ACHN (cell line): ENCODE measurements around the gene GGT6.
A peak's percentile ranks its signal among the peaks of the same experiment; 100 is the strongest.

ENCODE experiments used
- DNase-seq: peaks from one replicate; pipeline ENCODE4 v3.0.0-alpha.2; 2015
- in situ Hi-C: cut with HindIII; loops from 2 replicates; pipeline ENCODE4 v1.10.0; 2017; ENCODE audit warnings: low sequenced_read_pairs, low pct_ligation_motif_present, low pct_unique_long_range_greater_than_20kb

The GGT6 gene

DNA sequence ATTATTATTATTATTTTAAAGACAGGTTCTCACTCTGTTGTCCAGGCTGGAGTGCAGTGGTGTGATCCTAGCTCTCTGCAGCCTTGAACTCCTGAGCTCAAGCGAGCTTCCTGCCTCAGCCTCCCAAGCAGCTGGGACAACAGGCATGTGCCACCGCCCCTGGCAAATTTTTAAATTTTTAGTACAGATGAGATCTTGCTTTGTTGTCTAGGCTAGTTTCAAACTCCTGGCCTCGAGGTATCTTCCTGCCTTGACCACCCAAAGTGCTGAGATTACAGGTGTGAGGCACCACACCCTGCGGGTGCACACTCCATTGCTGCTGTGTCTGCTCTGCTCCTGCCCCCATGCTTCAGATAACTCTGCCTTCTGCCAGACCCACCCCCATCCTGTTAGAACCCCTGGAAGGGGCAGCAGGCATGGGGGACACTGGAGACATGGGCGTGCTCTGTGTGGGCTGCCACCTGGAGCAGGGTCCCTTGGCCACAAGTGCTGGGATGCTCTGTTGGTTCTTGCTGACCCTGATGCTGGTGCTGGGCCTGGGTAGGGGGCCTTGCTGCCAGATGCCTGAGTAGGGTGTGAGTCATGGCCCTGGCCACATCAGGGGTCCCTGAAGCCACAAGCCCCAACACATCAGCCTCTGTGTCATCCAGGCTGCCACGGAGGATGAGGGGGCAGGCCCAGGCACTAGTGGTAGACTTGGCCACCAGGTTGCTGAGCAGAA is 2.6 kb downstream of the GGT6 start:
- in situ Hi-C loops = no loop called here

DNA sequence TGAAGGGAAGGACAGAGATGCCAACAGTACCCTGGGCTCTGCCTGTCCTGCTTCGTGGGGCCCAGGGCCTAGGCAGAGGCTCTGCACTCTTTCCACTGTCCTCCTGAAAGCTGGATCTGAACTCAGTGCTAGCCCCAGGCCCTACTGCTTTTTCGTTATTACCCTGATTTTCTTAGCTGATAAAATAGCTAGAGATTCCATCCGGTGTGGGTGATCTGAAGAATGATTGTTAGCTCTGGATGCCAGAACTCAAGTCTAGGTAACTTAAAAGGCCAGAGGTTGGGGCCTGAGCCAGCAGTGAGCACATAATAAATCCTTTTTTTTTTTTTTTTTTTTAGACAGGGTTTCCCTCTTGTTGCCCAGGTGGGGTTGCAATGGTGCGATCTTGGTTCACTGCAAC is 3.4 kb downstream of the GGT6 start:
- DNase-seq = no peak
- in situ Hi-C loops = no loop called here

More for the DNA sequence above, 2.6 kb downstream of the GGT6 start:
- no peak for DNase-seq

- in situ Hi-C loops = no loop called here
- DNase-seq = no peak
These were observed 4.3 kb downstream of the GGT6 start for GRCh38 chr17:4555873-4556759.

DNA sequence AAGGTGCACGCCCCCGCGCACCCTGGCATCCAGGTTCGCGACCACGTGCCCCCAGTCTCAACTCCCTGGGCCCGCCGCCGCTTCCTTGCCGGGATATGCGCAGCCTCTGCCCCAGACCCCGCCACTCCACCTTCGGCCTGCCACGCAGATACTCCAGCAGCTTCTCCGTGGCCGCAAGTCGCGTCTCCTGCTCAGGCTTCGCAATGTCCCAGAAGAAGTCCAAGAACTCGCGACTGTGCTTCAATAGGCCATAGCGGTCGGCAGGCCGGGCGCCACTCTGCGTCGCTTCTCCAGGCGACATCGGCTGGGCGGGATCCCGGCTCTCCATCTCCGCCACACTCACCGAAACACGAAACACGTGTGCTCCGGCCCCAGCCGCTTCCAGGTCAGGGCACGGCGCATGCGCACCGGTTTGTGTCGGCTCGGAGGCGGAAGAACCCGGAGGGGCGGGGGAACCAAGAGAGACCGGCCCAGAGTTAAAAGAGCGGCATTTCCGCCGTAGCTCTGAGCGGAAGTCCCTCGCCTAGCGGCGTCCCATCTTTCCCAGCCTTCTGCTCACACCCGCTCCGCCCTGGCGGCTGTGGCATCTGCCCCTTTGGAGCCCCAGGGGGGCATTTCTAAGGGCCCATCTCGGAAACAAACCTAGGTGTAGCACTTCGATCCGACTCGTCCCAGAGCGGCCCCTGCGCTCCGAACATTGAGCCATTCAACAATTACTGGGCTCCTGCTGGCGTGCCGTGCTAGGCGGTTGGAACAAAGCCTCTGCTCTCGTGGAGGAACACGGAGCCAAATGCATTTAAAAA is 5.2 kb downstream of the GGT6 start, which contains the start of gene MYBBP1A:
Gene MYBBP1A, minus strand, starts transcription at position 388 of the 803 bp plus-strand sequence. Its CDS starts 60 bp downstream, at position 328.
- in situ Hi-C loops = no loop called here

GRCh38 chr17:4554441-4554996 is 5.9 kb downstream of the GGT6 start:
- no peak for DNase-seq
- in situ Hi-C loops = no loop called here

More for the DNA sequence above, 5.2 kb downstream of the GGT6 start, which contains the start of gene MYBBP1A:
- DNase-seq = peak; percentile 98

- in situ Hi-C loops = no loop called here
- DNase-seq = no peak
These were observed 6.7 kb downstream of the GGT6 start for GRCh38 chr17:4553669-4554068.

DNA sequence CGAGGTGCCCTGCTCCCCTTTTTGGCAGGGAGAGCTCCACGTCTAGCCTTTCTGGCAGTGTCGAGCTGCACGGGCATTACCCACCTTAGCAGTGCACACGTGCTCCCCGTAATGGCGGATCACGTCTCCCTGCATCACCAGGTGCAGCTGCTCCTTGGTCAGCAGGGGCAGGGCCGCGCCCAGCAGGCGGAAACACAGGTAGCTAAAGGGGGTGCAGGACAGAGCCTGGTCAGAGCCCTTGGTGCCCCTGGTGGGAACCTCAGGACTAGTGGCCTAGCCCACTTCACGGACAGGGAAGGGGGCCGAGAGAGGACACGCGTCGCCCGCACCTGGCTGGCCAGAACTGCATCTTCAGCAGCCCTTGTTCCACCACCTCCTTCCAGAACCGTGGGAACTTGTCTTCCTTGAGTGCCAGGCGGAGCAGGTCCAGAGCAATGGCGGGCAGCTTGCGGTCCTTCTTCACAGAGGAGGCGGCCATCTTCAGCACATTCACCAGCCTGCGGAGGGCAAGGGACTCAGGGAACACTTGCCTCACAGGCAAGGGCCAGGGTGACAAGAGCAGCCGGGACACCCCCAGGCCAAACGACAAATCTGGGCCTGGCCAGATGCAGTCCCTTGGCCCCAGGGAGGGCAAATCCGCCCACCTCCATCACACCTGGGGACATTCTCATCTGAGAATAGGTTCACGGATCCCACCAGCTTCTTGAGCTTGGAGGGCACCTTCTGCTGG is 8.4 kb downstream of the GGT6 start:
- DNase-seq = no peak
- in situ Hi-C loops = no loop called here

DNA sequence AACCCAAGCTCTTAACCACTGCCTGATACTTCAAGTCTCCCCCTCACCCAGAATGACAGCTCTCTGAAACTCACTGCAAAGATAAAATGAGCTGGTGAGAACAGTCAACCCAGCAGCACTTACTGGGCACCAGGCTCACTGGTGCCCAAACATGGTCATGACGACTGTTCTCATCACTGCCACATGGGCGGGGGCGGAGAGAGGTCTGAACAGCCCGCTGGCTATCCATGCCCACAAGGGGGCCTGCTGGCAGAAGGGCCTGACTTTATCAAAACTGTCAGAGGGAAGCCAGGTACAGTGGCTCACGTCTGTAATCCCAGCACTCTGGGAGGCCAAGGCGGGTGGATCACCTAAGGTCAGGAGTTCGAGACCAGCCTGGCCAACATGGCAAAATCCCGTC is 9.2 kb downstream of the GGT6 start:
- in situ Hi-C loops = no loop called here
- peak; percentile 51 for DNase-seq

DNA sequence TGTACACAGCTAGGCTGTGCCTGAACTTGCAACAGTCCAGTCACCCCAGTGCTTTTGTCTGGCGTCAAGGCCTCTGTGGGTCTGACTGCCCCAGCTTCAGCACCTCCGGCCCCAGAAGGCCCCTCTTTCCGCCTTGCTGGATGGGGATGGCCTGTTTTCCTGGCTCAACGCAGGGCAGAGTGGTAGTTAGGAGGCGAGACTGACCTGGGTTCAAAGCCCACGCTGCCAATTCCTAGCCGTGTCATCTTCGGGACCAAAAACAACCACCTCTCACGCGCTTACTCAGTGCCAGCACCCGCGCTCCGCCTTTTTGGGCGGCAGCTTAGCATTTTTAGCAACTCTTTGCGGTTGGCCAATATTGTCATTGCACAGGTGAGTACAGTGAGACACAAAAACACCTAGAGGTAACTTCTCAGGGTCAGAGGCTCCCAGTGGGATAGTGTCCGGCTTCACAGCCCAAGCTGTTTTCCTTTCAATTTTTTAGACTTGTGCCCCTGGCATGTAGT is 9.8 kb downstream of the GGT6 start:
- DNase-seq = no peak
- in situ Hi-C loops = no loop called here

GRCh38 chr17:4549781-4550533 is 10.4 kb downstream of the GGT6 start:
- in situ Hi-C loops = no loop called here

DNA sequence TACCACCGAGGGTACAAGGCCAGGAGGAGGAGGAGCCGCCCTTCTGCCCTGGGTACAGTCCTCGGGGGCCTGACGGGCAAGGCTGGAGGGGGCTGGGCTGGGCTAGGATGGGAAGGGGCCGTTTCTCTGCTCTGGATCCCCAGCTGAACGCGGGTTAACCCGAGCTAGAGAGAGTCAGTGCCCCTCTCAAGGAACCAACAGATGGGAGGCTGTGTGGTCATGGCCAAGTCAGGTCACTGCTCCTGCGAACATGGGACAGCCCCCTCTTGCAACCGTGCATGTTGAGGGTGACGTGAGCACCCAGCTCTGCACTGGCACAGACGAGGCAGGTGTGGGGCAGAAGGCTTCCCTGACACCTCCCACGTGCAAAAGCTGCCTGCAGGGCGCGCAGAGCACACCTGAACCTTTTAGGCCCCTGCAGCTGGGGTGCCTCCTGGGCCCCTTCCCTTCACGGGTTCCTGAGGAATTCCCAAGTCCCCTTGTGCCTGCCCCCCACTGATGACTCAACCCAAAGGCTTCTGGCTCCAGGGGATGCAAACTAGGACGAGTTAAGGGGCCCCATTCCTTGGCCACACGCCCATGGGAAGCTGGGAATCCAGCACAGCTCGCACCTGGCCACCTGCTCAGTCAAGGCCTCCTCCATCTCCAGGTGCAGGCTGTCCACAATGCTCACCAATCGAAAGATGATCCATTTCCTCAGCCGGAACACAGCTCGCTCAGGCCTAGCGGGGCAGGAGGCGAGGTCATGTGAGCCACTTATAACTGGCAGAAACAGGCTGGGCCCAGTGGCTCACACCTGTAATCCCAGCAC is 11.5 kb downstream of the GGT6 start:
- peak; percentile 62 for DNase-seq
- in situ Hi-C loops = no loop called here

More at GRCh38 chr17:4549781-4550533, 10.4 kb downstream of the GGT6 start:
- DNase-seq = no peak

- in situ Hi-C loops = no loop called here
These were observed 12.3 kb downstream of the GGT6 start for GRCh38 chr17:4548061-4548461.

DNA sequence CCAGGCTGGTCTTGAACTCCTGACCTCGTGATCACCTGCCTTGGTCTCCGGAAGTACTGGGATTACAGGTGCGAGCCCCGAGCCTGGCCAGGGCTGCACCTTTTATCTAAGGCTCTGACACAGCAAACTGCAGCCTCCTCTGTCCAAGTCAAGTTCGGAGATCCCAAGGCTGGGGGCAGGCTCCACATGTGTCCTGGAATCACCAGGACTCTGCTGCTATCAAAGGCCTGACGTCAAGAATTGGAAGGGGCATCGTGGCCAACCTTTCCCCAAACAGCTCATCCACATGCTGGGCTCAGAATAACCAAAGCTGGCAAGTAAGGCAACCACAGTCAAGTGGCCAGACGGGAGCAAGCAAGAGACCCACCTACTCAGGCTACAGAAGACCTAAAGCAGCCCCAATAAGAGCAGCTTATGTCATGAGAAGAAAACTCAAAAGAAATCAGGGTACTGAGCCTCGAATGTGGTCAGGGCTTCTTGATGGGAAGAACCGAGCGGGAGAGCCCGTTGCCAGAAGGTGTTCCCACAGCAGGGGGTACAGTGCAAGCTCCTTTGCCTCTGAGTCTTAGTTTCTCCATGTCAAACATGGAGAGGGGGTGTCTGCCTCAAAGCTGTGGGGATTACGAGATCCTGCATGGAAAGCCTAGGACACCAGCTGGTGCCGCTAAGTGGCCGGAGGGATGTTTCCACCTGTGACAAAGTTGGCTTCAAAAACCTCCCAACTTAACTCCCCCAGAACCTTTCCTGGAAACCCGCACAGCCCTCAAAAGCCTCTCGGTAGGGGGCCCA is 13.1 kb downstream of the GGT6 start:
- DNase-seq = no peak
- in situ Hi-C loops = no loop called here

More at GRCh38 chr17:4548061-4548461, 12.3 kb downstream of the GGT6 start:
- DNase-seq = no peak

DNA sequence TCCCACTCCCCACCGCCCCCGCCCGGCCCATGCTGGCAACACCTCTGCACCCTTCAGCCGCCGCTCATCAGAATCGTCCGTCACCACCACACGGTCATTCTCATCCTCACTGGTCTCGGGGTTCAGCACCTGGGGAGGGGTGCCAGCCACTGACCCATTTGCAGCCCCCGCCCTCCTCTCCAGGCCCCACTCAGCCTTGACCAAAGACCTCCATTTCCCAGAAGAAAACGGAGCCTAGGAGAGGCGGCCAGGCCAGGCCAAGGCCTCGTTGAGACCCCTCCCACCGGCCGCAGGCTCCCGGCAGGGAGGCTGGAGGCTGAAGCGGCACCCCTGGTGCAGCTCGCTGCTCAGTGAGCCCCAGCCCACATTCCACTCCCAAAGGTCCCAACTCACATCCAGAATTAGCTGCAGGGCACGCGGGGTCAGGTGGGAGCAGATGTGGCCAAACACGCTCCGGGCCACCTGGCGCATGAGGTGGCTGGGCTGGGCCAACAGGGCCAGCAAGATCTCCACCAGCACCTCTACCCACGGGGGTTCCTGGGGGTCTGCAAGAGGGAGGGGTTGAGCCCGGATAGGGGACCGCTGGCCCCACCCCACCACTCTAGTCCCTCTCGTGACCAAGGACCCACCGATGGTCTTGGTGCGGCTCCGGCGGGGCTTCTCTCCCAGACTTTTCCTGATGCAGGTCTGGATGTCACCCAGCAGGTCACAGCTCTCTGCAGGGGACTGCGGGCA is 15.0 kb downstream of the GGT6 start:
- no peak for DNase-seq
- in situ Hi-C loops = no loop called here

- in situ Hi-C loops = no loop called here
- DNase-seq = no peak
These were observed 15.5 kb downstream of the GGT6 start for GRCh38 chr17:4544951-4545216.
